Measurements from ENCODE around the gene RNU4-1. TPM values are rescaled to one million over a fixed set of nuclear protein-coding genes. Genes with fewer than 3 reads are reported as not detected.
"Not testable (repeated sequence)": the region's sequence is repeated elsewhere in the genome, so short reads cannot be mapped to it uniquely, and the experiment has no call there.

Gene RNU4-1
- total and polyA plus RNA-seq, 10 of the 15 experiments (the other 5 are each of a cell fraction or from before 2014, with no cell fraction given): under 0.01 to 15,332 (median 7.1) TPM; not detected in 3

DNA sequence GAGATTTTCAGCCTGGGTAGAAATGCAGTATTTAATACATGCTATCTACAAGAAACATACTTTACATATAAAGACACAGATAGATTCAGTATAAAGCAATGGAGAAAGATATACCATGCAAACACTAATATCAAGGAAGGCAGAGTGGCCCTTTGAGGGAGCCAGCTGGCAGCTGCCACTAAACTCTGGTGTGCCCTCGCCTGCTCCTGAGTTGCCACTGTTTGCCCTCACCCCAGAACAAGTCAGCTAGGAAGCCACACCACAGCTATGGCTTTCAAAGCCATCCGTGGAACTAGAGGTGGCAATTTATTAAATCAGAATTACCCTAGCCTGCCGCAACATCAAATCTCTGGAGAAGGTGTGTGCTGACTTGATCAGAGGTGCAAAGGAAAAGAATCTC lies 45.9 kb downstream of the RNU4-1 start (continued):
- TF ChIP-seq BCL11A (IDR thresholded peaks at IDR 0.05; ENCODE audit: low read depth, low read length): no peak
- no peak for TF ChIP-seq IRF3 (IDR thresholded peaks at IDR 0.05)
- TF ChIP-seq HCFC1 (IDR thresholded peaks at IDR 0.05; ENCODE audit: low read length): no peak

GRCh38 chr12:120246705-120247104 lies 46.3 kb downstream of the RNU4-1 start:
- H4K20me1 ChIP-seq (ENCODE audit: control insufficient read depth, insufficient read depth); intact Hi-C loops (cut with micrococcal nuclease; ENCODE audit: unreplicated experiment); FAIRE-seq; H2AFZ ChIP-seq (ENCODE audit: control insufficient read depth, low read depth, low read length); H3K4me2 ChIP-seq (ENCODE audit: control insufficient read depth, insufficient read depth); H3K36me3 ChIP-seq (ENCODE audit: control insufficient read depth in 2 of 2, insufficient read depth in 2 of 2, low read length in 1 of 2); H3K27ac ChIP-seq (ENCODE audit: control insufficient read depth, insufficient read depth); H3K9ac ChIP-seq (ENCODE audit: control insufficient read depth, insufficient read depth, low read length); SMC1A ChIA-PET (ENCODE audit: uncharacterized antibody, unreplicated experiment); H3K9me3 ChIP-seq (replicated peaks; ENCODE audit: control insufficient read depth, insufficient read depth, low read length); DNase-seq (ENCODE audit: low read depth, low spot score); H3K4me3 ChIP-seq; BruUV-seq (replicated peaks); in situ Hi-C loops (cut with MboI); H3K79me2 ChIP-seq (ENCODE audit: control insufficient read depth, insufficient read depth, low read length); ATAC-seq; H3K27me3 ChIP-seq (replicated peaks in 1 of 2; ENCODE audit: control insufficient read depth in 2 of 2, insufficient read depth in 2 of 2, low read length in 1 of 2); RAD21 ChIA-PET (ENCODE audit: unreplicated experiment); POLR2A ChIA-PET: not testable (repeated sequence)
- CTCF ChIA-PET: interaction anchor here (1.2 to 4.8 kb wide), 2 partner anchors 16 to 19 kb away, joined by 5 to 36 read pairs; no protein-coding TSS in a partner anchor
- WGBS (ENCODE audit: insufficient coverage, insufficient replicate concordance, low lambda C conversion rate, missing lambda C conversion rate): 54% methylated on average over 4 of the region's 5 CpGs
- peaks cover 17% of the 10 kb centered on the region for H3K4me1 ChIP-seq (ENCODE audit: control insufficient read depth, insufficient read depth, low read length)

Small RNAs within 50 kb of the gene (small RNA-seq; reads per million reads assigned to genes)
- gene RNU4-1: 1,469 reads per million, percentile 100 among the genes with 10 or more reads in this experiment
- 418 reads per million, percentile 99 among the genes with 10 or more reads in this experiment for gene RNU4-2
- gene RNU6-1088P: not detected

Other genes with a start within 250 kb of the RNU4-1 start
Only the 7 nearest of the 15 such genes appear.
- 89.6 and 90.7 TPM in 2 replicates for gene GCN1, start 98.5 kb downstream of the RNU4-1 start, total RNA-seq (2014; rRNA removed)
- gene GCN1, start 98.5 kb downstream of the RNU4-1 start, total RNA-seq (2014; rRNA removed; fragmentation: Illumina TruSeq; extraction: Trizol): 41.6 and 43.8 TPM in 2 replicates
- gene GCN1, start 98.5 kb downstream of the RNU4-1 start, total RNA-seq (2021): 137 and 150 TPM in 2 replicates
- gene GCN1, start 98.5 kb downstream of the RNU4-1 start, polyA plus RNA-seq (2011; rRNA removed): 22.8 and 39.8 TPM in 2 replicates
- gene GCN1, start 98.5 kb downstream of the RNU4-1 start, polyA plus RNA-seq (2014; fragmentation: Illumina TruSeq; extraction: Trizol): 40.8 and 54.4 TPM in 2 replicates
- gene GCN1, start 98.5 kb downstream of the RNU4-1 start, polyA plus RNA-seq (2014; fragmentation: Nextera tagmentation; extraction: Ambion mirVana): 10 to 100 TPM; 10.8 to 12.1 TPM
- 95.3 and 102 TPM in 2 replicates for gene GCN1, start 98.5 kb downstream of the RNU4-1 start, polyA plus RNA-seq (2014; rRNA removed)
- gene GCN1, start 98.5 kb downstream of the RNU4-1 start, polyA plus RNA-seq (2016; fragmentation: Nextera tagmentation; extraction: Ambion mirVana): 10 to 100 TPM; 62.2 to 65.1 TPM
- 6,095 and 6,267 TPM in 2 replicates for gene RPLP0, start 92.1 kb downstream of the RNU4-1 start, total RNA-seq (2014; rRNA removed)
- 4,804 and 4,972 TPM in 2 replicates for gene RPLP0, start 92.1 kb downstream of the RNU4-1 start, total RNA-seq (2014; rRNA removed; fragmentation: Illumina TruSeq; extraction: Trizol)
- 4,342 and 4,473 TPM in 2 replicates for gene RPLP0, start 92.1 kb downstream of the RNU4-1 start, total RNA-seq (2021)
- 4,342 and 6,647 TPM in 2 replicates for gene RPLP0, start 92.1 kb downstream of the RNU4-1 start, polyA plus RNA-seq (2011; rRNA removed)
- gene RPLP0, start 92.1 kb downstream of the RNU4-1 start, polyA plus RNA-seq (2014; fragmentation: Illumina TruSeq; extraction: Trizol): 4,326 and 6,258 TPM in 2 replicates
- gene RPLP0, start 92.1 kb downstream of the RNU4-1 start, polyA plus RNA-seq (2014; fragmentation: Nextera tagmentation; extraction: Ambion mirVana): 1,000 to 10,000 TPM; 6,784 to 8,495 TPM
- gene RPLP0, start 92.1 kb downstream of the RNU4-1 start, polyA plus RNA-seq (2014; rRNA removed): 7,537 and 7,931 TPM in 2 replicates
- 1,000 to 10,000 TPM; 2,171 to 2,235 TPM for gene RPLP0, start 92.1 kb downstream of the RNU4-1 start, polyA plus RNA-seq (2016; fragmentation: Nextera tagmentation; extraction: Ambion mirVana)
- 6.2 and 7.2 TPM in 2 replicates for gene PXN, start 27.5 kb downstream of the RNU4-1 start, total RNA-seq (2014; rRNA removed)
- 5.1 and 5.2 TPM in 2 replicates for gene PXN, start 27.5 kb downstream of the RNU4-1 start, total RNA-seq (2014; rRNA removed; fragmentation: Illumina TruSeq; extraction: Trizol)
- 29.1 and 32.0 TPM in 2 replicates for gene PXN, start 27.5 kb downstream of the RNU4-1 start, total RNA-seq (2021)
- 0.50 and 1.0 TPM in 2 replicates for gene PXN, start 27.5 kb downstream of the RNU4-1 start, polyA plus RNA-seq (2011; rRNA removed)
- gene PXN, start 27.5 kb downstream of the RNU4-1 start, polyA plus RNA-seq (2014; fragmentation: Illumina TruSeq; extraction: Trizol): 16.1 and 27.3 TPM in 2 replicates
- gene PXN, start 27.5 kb downstream of the RNU4-1 start, polyA plus RNA-seq (2014; fragmentation: Nextera tagmentation; extraction: Ambion mirVana): 1 to 10 TPM; 2.5 to 2.6 TPM
- gene PXN, start 27.5 kb downstream of the RNU4-1 start, polyA plus RNA-seq (2014; rRNA removed): 19.6 and 22.5 TPM in 2 replicates
- 10 to 100 TPM; 15.9 to 16.3 TPM for gene PXN, start 27.5 kb downstream of the RNU4-1 start, polyA plus RNA-seq (2016; fragmentation: Nextera tagmentation; extraction: Ambion mirVana)
- gene RNU4-2, start 1.3 kb downstream of the RNU4-1 start, total RNA-seq (2014; rRNA removed): under 0.01 TPM in 2 replicates
- 15,110 and 15,384 TPM in 2 replicates for gene RNU4-2, start 1.3 kb downstream of the RNU4-1 start, total RNA-seq (2014; rRNA removed; fragmentation: Illumina TruSeq; extraction: Trizol)
- gene RNU4-2, start 1.3 kb downstream of the RNU4-1 start, total RNA-seq (2021): 4,315 and 4,845 TPM in 2 replicates
- under 0.01 and 61.6 TPM in 2 replicates for gene RNU4-2, start 1.3 kb downstream of the RNU4-1 start, polyA plus RNA-seq (2011; rRNA removed)
- not detected in 2 replicates for gene RNU4-2, start 1.3 kb downstream of the RNU4-1 start, polyA plus RNA-seq (2014; fragmentation: Illumina TruSeq; extraction: Trizol)
- gene RNU4-2, start 1.3 kb downstream of the RNU4-1 start, polyA plus RNA-seq (2014; fragmentation: Nextera tagmentation; extraction: Ambion mirVana): not detected
- not detected in 2 replicates for gene RNU4-2, start 1.3 kb downstream of the RNU4-1 start, polyA plus RNA-seq (2014; rRNA removed)
- 1 to 10 TPM; 3.5 to 7.1 TPM for gene RNU4-2, start 1.3 kb downstream of the RNU4-1 start, polyA plus RNA-seq (2016; fragmentation: Nextera tagmentation; extraction: Ambion mirVana)
- gene SIRT4, start 9.1 kb upstream of the RNU4-1 start, total RNA-seq (2014; rRNA removed): 0.33 and 0.45 TPM in 2 replicates
- 0.28 and 0.36 TPM in 2 replicates for gene SIRT4, start 9.1 kb upstream of the RNU4-1 start, total RNA-seq (2014; rRNA removed; fragmentation: Illumina TruSeq; extraction: Trizol)
- 0.31 and 0.74 TPM in 2 replicates for gene SIRT4, start 9.1 kb upstream of the RNU4-1 start, total RNA-seq (2021)
- 0.42 and 0.46 TPM in 2 replicates for gene SIRT4, start 9.1 kb upstream of the RNU4-1 start, polyA plus RNA-seq (2011; rRNA removed)
- gene SIRT4, start 9.1 kb upstream of the RNU4-1 start, polyA plus RNA-seq (2014; fragmentation: Illumina TruSeq; extraction: Trizol): 0.43 and 0.92 TPM in 2 replicates
- gene SIRT4, start 9.1 kb upstream of the RNU4-1 start, polyA plus RNA-seq (2014; fragmentation: Nextera tagmentation; extraction: Ambion mirVana): under 1 TPM; 0.79 to 0.98 TPM
- gene SIRT4, start 9.1 kb upstream of the RNU4-1 start, polyA plus RNA-seq (2014; rRNA removed): 0.19 TPM in 2 replicates
- gene SIRT4, start 9.1 kb upstream of the RNU4-1 start, polyA plus RNA-seq (2016; fragmentation: Nextera tagmentation; extraction: Ambion mirVana): under 1 TPM; 0.48 to 0.86 TPM
- not detected in 2 replicates for gene PLA2G1B, start 34.5 kb upstream of the RNU4-1 start, total RNA-seq (2014; rRNA removed)
- gene PLA2G1B, start 34.5 kb upstream of the RNU4-1 start, total RNA-seq (2014; rRNA removed; fragmentation: Illumina TruSeq; extraction: Trizol): not detected in 2 replicates
- gene PLA2G1B, start 34.5 kb upstream of the RNU4-1 start, total RNA-seq (2021): 2.5 TPM in 1 of 2 replicates, not detected in the other
- not detected in 2 replicates for gene PLA2G1B, start 34.5 kb upstream of the RNU4-1 start, polyA plus RNA-seq (2011; rRNA removed)
- not detected in 2 replicates for gene PLA2G1B, start 34.5 kb upstream of the RNU4-1 start, polyA plus RNA-seq (2014; fragmentation: Illumina TruSeq; extraction: Trizol)
- not detected for gene PLA2G1B, start 34.5 kb upstream of the RNU4-1 start, polyA plus RNA-seq (2014; fragmentation: Nextera tagmentation; extraction: Ambion mirVana)
- not detected in 2 replicates for gene PLA2G1B, start 34.5 kb upstream of the RNU4-1 start, polyA plus RNA-seq (2014; rRNA removed)
- gene PLA2G1B, start 34.5 kb upstream of the RNU4-1 start, polyA plus RNA-seq (2016; fragmentation: Nextera tagmentation; extraction: Ambion mirVana): not detected
- gene MSI1, start 75.9 kb upstream of the RNU4-1 start, total RNA-seq (2014; rRNA removed): not detected in 2 replicates
- gene MSI1, start 75.9 kb upstream of the RNU4-1 start, total RNA-seq (2014; rRNA removed; fragmentation: Illumina TruSeq; extraction: Trizol): not detected in 2 replicates
- 0.16 TPM in 1 of 2 replicates, not detected in the other for gene MSI1, start 75.9 kb upstream of the RNU4-1 start, total RNA-seq (2021)
- gene MSI1, start 75.9 kb upstream of the RNU4-1 start, polyA plus RNA-seq (2011; rRNA removed): not detected in 2 replicates
- gene MSI1, start 75.9 kb upstream of the RNU4-1 start, polyA plus RNA-seq (2014; fragmentation: Illumina TruSeq; extraction: Trizol): not detected in 2 replicates
- gene MSI1, start 75.9 kb upstream of the RNU4-1 start, polyA plus RNA-seq (2014; fragmentation: Nextera tagmentation; extraction: Ambion mirVana): not detected
- not detected in 2 replicates for gene MSI1, start 75.9 kb upstream of the RNU4-1 start, polyA plus RNA-seq (2014; rRNA removed)
- under 1 TPM in 1 of 2 experiments, not detected in 1; 0.04 TPM for gene MSI1, start 75.9 kb upstream of the RNU4-1 start, polyA plus RNA-seq (2016; fragmentation: Nextera tagmentation; extraction: Ambion mirVana)

Data from GM12878 (cell line).